ENCODE data around the gene RALGAPA2. TPM values are rescaled to one million over a fixed set of nuclear protein-coding genes. Genes with fewer than 3 reads are reported as not detected.

Gene RALGAPA2
- total and polyA plus RNA-seq, 2 experiments from 2014 or later: 13.1 to 43.4 TPM

DNA sequence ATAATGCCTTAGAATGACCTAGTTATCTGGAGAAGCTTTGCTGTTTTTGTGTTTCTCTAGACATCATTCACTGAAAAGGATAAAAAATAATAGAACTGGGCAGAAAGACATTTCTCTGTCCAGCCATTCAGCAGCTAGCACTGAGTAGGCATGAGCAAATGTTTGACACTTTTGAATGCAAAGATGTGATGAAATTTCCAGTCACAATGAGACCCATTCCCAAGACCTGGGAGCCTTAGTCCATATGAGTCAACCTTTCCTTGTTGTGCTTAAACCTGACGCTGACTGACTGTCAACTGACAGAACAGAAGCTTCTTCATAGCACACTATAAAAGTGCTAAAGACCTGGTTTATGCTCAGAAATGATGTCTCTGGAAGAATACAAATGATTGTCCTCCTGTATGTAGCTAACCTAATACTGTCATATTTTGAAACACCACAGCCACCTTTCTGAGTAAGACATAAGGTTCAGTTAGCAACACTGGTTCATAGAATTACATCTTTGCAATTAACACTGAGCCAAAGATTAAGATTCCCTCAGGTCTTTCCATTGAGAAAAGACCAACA, 17.1 kb downstream of the RALGAPA2 start:
- Mint-ChIP-seq H3K36me3 (ENCODE audit: low read depth) (no peaks in the 10 kb centered on the region), H3K27ac (no peak overlapping the region), H3K4me3 (no peak overlapping the region), H3K9me3 (no peaks in the 10 kb centered on the region), H3K4me1 (peaks cover 7% of the 10 kb centered on the region; the same call in 2 of the 3 replicates), H3K27me3 (ENCODE audit: insufficient read depth, low read depth, poor library complexity) (no peaks in the 10 kb centered on the region)
- ATAC-seq: no peak
- no peaks in the 10 kb centered on the region for H3K4me1 ChIP-seq (ENCODE audit: insufficient read depth)
- peaks cover 32% of the 10 kb centered on the region for H4K20me1 ChIP-seq (replicated peaks; ENCODE audit: insufficient read depth)
- no peak for DNase-seq (ENCODE audit: low spot score)
- H3K27ac ChIP-seq (ENCODE audit: low read depth): no peak overlapping the region
- no peak overlapping the region for H2AFZ ChIP-seq
- no peak overlapping the region for H3K4me3 ChIP-seq
- H3K79me2 ChIP-seq (replicated peaks; ENCODE audit: insufficient read depth): peaks cover 90% of the 10 kb centered on the region
- TF ChIP-seq NANOG (IDR thresholded peaks at IDR 0.05; ENCODE audit: borderline replicate concordance): no peak
- TF ChIP-seq, protein P1, sequence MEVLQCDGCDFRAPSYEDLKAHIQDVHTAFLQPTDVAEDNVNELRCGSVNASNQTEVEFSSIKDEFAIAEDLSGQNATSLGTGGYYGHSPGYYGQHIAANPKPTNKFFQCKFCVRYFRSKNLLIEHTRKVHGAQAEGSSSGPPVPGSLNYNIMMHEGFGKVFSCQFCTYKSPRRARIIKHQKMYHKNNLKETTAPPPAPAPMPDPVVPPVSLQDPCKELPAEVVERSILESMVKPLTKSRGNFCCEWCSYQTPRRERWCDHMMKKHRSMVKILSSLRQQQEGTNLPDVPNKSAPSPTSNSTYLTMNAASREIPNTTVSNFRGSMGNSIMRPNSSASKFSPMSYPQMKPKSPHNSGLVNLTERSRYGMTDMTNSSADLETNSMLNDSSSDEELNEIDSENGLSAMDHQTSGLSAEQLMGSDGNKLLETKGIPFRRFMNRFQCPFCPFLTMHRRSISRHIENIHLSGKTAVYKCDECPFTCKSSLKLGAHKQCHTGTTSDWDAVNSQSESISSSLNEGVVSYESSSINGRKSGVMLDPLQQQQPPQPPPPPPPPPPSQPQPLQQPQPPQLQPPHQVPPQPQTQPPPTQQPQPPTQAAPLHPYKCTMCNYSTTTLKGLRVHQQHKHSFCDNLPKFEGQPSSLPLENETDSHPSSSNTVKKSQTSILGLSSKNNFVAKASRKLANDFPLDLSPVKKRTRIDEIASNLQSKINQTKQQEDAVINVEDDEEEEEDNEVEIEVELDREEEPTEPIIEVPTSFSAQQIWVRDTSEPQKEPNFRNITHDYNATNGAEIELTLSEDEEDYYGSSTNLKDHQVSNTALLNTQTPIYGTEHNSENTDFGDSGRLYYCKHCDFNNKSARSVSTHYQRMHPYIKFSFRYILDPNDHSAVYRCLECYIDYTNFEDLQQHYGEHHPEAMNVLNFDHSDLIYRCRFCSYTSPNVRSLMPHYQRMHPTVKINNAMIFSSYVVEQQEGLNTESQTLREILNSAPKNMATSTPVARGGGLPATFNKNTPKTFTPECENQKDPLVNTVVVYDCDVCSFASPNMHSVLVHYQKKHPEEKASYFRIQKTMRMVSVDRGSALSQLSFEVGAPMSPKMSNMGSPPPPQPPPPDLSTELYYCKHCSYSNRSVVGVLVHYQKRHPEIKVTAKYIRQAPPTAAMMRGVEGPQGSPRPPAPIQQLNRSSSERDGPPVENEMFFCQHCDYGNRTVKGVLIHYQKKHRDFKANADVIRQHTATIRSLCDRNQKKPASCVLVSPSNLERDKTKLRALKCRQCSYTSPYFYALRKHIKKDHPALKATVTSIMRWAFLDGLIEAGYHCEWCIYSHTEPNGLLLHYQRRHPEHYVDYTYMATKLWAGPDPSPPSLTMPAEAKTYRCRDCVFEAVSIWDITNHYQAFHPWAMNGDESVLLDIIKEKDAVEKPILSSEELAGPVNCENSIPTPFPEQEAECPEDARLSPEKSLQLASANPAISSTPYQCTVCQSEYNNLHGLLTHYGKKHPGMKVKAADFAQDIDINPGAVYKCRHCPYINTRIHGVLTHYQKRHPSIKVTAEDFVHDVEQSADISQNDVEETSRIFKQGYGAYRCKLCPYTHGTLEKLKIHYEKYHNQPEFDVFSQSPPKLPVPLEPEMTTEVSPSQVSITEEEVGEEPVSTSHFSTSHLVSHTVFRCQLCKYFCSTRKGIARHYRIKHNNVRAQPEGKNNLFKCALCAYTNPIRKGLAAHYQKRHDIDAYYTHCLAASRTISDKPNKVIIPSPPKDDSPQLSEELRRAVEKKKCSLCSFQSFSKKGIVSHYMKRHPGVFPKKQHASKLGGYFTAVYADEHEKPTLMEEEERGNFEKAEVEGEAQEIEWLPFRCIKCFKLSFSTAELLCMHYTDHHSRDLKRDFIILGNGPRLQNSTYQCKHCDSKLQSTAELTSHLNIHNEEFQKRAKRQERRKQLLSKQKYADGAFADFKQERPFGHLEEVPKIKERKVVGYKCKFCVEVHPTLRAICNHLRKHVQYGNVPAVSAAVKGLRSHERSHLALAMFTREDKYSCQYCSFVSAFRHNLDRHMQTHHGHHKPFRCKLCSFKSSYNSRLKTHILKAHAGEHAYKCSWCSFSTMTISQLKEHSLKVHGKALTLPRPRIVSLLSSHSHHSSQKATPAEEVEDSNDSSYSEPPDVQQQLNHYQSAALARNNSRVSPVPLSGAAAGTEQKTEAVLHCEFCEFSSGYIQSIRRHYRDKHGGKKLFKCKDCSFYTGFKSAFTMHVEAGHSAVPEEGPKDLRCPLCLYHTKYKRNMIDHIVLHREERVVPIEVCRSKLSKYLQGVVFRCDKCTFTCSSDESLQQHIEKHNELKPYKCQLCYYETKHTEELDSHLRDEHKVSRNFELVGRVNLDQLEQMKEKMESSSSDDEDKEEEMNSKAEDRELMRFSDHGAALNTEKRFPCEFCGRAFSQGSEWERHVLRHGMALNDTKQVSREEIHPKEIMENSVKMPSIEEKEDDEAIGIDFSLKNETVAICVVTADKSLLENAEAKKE (CRISPR knock-in tag; IDR thresholded peaks at IDR 0.05): no peak
- no peak for TF ChIP-seq POLR2AphosphoS5 (IDR thresholded peaks at IDR 0.05; ENCODE audit: low read depth)
- TF ChIP-seq, protein P2, sequence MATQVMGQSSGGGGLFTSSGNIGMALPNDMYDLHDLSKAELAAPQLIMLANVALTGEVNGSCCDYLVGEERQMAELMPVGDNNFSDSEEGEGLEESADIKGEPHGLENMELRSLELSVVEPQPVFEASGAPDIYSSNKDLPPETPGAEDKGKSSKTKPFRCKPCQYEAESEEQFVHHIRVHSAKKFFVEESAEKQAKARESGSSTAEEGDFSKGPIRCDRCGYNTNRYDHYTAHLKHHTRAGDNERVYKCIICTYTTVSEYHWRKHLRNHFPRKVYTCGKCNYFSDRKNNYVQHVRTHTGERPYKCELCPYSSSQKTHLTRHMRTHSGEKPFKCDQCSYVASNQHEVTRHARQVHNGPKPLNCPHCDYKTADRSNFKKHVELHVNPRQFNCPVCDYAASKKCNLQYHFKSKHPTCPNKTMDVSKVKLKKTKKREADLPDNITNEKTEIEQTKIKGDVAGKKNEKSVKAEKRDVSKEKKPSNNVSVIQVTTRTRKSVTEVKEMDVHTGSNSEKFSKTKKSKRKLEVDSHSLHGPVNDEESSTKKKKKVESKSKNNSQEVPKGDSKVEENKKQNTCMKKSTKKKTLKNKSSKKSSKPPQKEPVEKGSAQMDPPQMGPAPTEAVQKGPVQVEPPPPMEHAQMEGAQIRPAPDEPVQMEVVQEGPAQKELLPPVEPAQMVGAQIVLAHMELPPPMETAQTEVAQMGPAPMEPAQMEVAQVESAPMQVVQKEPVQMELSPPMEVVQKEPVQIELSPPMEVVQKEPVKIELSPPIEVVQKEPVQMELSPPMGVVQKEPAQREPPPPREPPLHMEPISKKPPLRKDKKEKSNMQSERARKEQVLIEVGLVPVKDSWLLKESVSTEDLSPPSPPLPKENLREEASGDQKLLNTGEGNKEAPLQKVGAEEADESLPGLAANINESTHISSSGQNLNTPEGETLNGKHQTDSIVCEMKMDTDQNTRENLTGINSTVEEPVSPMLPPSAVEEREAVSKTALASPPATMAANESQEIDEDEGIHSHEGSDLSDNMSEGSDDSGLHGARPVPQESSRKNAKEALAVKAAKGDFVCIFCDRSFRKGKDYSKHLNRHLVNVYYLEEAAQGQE (IDR thresholded peaks at IDR 0.05; ENCODE audit: unreplicated experiment): no peak
- TF ChIP-seq EZH2phosphoT487 (IDR thresholded peaks at IDR 0.05; ENCODE audit: unreplicated experiment): no peak
- TF ChIP-seq JUNB (IDR thresholded peaks at IDR 0.05; ENCODE audit: unreplicated experiment): no peak
- TF ChIP-seq, protein P3, sequence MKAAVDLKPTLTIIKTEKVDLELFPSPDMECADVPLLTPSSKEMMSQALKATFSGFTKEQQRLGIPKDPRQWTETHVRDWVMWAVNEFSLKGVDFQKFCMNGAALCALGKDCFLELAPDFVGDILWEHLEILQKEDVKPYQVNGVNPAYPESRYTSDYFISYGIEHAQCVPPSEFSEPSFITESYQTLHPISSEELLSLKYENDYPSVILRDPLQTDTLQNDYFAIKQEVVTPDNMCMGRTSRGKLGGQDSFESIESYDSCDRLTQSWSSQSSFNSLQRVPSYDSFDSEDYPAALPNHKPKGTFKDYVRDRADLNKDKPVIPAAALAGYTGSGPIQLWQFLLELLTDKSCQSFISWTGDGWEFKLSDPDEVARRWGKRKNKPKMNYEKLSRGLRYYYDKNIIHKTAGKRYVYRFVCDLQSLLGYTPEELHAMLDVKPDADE (IDR thresholded peaks at IDR 0.05): no peak
- no peak for TF ChIP-seq STAT1 (IDR thresholded peaks at IDR 0.05; ENCODE audit: unreplicated experiment)
- TF ChIP-seq, protein P4, sequence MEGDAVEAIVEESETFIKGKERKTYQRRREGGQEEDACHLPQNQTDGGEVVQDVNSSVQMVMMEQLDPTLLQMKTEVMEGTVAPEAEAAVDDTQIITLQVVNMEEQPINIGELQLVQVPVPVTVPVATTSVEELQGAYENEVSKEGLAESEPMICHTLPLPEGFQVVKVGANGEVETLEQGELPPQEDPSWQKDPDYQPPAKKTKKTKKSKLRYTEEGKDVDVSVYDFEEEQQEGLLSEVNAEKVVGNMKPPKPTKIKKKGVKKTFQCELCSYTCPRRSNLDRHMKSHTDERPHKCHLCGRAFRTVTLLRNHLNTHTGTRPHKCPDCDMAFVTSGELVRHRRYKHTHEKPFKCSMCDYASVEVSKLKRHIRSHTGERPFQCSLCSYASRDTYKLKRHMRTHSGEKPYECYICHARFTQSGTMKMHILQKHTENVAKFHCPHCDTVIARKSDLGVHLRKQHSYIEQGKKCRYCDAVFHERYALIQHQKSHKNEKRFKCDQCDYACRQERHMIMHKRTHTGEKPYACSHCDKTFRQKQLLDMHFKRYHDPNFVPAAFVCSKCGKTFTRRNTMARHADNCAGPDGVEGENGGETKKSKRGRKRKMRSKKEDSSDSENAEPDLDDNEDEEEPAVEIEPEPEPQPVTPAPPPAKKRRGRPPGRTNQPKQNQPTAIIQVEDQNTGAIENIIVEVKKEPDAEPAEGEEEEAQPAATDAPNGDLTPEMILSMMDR (conservative IDR thresholded peaks at IDR 0.05; ENCODE audit: low read depth in 2 of 2): no peak
- no peak for TF ChIP-seq ZNF114 (CRISPR knock-in tag; IDR thresholded peaks at IDR 0.05)
- TF ChIP-seq ZNF331 (CRISPR knock-in tag; IDR thresholded peaks at IDR 0.05; ENCODE audit: low read depth): no peak
- TF ChIP-seq CREB1 (CRISPR knock-in tag; IDR thresholded peaks at IDR 0.05; ENCODE audit: low read depth): no peak
- no peak for TF ChIP-seq EZH2 (IDR thresholded peaks at IDR 0.05; ENCODE audit: low read depth, unreplicated experiment)
- no peaks in the 10 kb centered on the region for H3K9me2 ChIP-seq (ENCODE audit: insufficient read depth)
- H3K4me2 ChIP-seq: no peak overlapping the region
- no peaks in the 10 kb centered on the region for H3K27me3 ChIP-seq (ENCODE audit: insufficient read depth)
- no peaks in the 10 kb centered on the region for H3F3A ChIP-seq (replicated peaks; ENCODE audit: low read depth)
- no peaks in the 10 kb centered on the region for H3K36me3 ChIP-seq (ENCODE audit: insufficient read depth)
